ENCODE data around the gene GOLPH3. TPM values are rescaled to one million over a fixed set of nuclear protein-coding genes. Genes with fewer than 3 reads are reported as not detected.
A peak's percentile ranks its signal among the peaks of the same experiment; 100 is the strongest.

The GOLPH3 gene
- total and polyA plus RNA-seq, 9 donors: 54.2 to 88.9 (median 80.2) TPM

DNA sequence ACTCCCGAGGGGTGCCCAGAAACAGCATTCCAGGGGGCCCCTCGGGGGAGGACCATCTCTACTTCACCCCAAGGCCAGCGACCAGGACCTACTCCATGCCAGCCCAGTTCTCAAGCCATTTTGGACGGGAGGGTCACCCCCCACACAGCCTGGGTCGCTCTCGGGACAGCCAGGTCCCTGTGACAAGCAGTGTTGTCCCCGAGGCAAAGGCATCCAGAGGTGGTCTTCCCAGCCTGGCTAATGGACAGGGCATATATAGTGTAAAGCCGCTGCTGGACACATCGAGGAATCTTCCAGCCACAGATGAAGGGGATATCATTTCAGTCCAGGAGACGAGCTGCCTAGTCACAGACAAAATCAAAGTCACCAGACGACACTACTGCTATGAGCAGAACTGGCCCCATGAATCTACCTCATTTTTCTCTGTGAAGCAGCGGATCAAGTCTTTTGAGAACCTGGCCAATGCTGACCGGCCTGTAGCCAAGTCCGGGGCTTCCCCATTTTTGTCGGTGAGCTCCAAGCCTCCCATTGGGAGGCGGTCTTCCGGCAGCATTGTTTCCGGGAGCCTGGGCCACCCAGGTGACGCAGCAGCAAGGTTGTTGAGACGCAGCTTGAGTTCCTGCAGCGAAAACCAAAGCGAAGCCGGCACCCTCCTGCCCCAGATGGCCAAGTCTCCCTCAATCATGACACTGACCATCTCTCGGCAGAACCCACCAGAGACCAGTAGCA lies 83.9 kb downstream of the GOLPH3 start:
- Histone ChIP-seq H3K9me3 (no peaks in the 10 kb centered on the region), H3K36me3 (no peaks in the 10 kb centered on the region), H3K4me1 (ENCODE audit: insufficient read depth) (peaks cover 12% of the 10 kb centered on the region), H3K27me3 (no peaks in the 10 kb centered on the region), H3K4me3 (no peak overlapping the region), H3K27ac (peak overlapping the region in 1 of 2 donors; percentile 14)
- WGBS, 3 donors: 86 to 91% (median 91%) methylated on average over 24 of the region's 24 CpGs
- TF ChIP-seq POLR2A (IDR thresholded peaks at IDR 0.05) (no peak), EP300 (IDR thresholded peaks at IDR 0.05) (no peak)
- TF ChIP-seq, protein P1, sequence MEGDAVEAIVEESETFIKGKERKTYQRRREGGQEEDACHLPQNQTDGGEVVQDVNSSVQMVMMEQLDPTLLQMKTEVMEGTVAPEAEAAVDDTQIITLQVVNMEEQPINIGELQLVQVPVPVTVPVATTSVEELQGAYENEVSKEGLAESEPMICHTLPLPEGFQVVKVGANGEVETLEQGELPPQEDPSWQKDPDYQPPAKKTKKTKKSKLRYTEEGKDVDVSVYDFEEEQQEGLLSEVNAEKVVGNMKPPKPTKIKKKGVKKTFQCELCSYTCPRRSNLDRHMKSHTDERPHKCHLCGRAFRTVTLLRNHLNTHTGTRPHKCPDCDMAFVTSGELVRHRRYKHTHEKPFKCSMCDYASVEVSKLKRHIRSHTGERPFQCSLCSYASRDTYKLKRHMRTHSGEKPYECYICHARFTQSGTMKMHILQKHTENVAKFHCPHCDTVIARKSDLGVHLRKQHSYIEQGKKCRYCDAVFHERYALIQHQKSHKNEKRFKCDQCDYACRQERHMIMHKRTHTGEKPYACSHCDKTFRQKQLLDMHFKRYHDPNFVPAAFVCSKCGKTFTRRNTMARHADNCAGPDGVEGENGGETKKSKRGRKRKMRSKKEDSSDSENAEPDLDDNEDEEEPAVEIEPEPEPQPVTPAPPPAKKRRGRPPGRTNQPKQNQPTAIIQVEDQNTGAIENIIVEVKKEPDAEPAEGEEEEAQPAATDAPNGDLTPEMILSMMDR (IDR thresholded peaks at IDR 0.05): no peak
- intact Hi-C loops (cut with DNase I): loop anchor here (5.0 to 10.0 kb wide), 5 partner anchors 82 to 508 kb away; partner anchors contain the start of gene GOLPH3 (in 1 of the 4)
- peak in 1 of 5 donors; percentile 14 for DNase-seq

DNA sequence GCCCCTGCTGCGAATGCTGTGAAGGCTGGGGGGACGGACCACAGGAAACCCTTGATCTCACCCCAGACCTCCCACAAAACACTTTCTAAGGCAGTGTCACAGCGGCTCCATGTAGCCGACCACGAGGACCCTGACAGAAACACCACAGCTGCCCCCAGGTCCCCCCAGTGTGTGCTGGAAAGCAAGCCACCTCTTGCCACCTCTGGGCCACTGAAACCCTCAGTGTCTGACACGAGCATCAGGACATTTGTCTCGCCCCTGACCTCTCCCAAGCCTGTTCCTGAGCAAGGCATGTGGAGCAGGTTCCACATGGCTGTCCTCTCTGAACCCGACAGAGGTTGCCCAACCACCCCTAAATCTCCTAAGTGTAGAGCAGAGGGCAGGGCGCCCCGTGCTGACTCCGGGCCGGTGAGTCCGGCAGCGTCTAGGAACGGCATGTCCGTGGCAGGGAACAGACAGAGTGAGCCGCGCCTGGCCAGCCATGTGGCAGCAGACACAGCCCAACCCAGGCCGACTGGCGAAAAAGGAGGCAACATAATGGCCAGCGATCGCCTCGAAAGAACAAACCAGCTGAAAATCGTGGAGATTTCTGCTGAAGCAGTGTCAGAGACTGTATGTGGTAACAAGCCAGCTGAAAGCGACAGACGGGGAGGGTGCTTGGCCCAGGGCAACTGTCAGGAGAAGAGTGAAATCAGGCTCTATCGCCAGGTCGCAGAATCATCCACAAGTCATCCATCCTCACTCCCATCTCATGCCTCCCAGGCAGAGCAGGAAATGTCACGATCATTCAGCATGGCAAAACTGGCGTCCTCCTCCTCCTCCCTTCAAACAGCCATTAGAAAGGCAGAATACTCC lies 84.7 kb downstream of the GOLPH3 start:
- WGBS, 3 donors: 91 to 95% (median 93%) methylated on average over 30 of the region's 30 CpGs
- Histone ChIP-seq H3K4me1 (ENCODE audit: insufficient read depth) (peaks cover 7% of the 10 kb centered on the region), H3K9me3 (no peaks in the 10 kb centered on the region), H3K27me3 (no peaks in the 10 kb centered on the region), H3K4me3 (no peak overlapping the region), H3K27ac (no peak overlapping the region), H3K36me3 (no peaks in the 10 kb centered on the region)
- TF ChIP-seq EP300 (IDR thresholded peaks at IDR 0.05) (no peak), POLR2A (IDR thresholded peaks at IDR 0.05) (no peak)
- TF ChIP-seq, protein P1 (IDR thresholded peaks at IDR 0.05): no peak
- intact Hi-C loops (cut with DNase I): loop anchor here in 1 of 4 donors (10.0 kb wide), 1 partner anchor 505 kb away; no protein-coding TSS in a partner anchor
- peak in 1 of 5 donors; percentile 14 for DNase-seq

DNA sequence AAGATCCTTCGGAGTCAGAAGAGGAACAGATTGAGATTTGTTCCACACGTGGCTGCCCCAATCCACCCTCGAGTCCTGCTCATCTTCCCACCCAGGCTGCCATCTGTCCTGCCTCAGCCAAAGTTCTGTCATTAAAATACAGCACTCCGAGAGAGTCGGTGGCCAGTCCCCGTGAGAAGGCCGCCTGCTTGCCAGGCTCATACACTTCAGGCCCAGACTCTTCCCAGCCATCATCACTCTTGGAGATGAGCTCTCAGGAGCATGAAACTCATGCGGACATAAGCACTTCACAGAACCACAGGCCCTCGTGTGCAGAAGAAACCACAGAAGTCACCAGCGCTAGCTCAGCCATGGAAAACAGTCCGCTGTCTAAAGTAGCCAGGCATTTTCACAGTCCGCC lies 85.9 kb downstream of the GOLPH3 start:
- no peak overlapping the region for H3K4me3 ChIP-seq
- no peak for TF ChIP-seq EP300 (IDR thresholded peaks at IDR 0.05)
- no peak for TF ChIP-seq POLR2A (IDR thresholded peaks at IDR 0.05)
- TF ChIP-seq, protein P1 (IDR thresholded peaks at IDR 0.05): no peak
- H3K4me1 ChIP-seq (ENCODE audit: insufficient read depth): peaks cover 7% of the 10 kb centered on the region
- 92 to 94% (median 92%) methylated on average over 12 of the region's 12 CpGs for WGBS, 3 donors
- DNase-seq: peak in 1 of 5 donors; percentile 9
- intact Hi-C loops (cut with DNase I): loop anchor here in 1 of 4 donors (10.0 kb wide), 1 partner anchor 503 kb away; no protein-coding TSS in a partner anchor
- H3K9me3 ChIP-seq: no peaks in the 10 kb centered on the region
- no peak overlapping the region for H3K27ac ChIP-seq
- H3K36me3 ChIP-seq: no peaks in the 10 kb centered on the region
- no peaks in the 10 kb centered on the region for H3K27me3 ChIP-seq

All from ovary (tissue), 9 donors.